SU-DHL-6 (cell line): ENCODE results near the gene FBXW11.

Experiments used
- CTCF ChIP-seq: fragments of 200-600 bp; sonication (generic); IDR thresholded peaks from one replicate; pipeline ENCODE4 v1.5.1; 2017; ENCODE audit warnings: antibody characterized with exemption, mild to moderate bottlenecking, low read length, moderate library complexity; ENCODE audit not compliant: insufficient read depth, poor library complexity, severe bottlenecking
- EZH2phosphoT487 ChIP-seq: fragments of 200-600 bp; sonication (generic), shearing (Covaris generic); conservative IDR thresholded peaks from 2 replicates; pipeline ENCODE4 v1.6.1; 2018; ENCODE audit warnings: mild to moderate bottlenecking, antibody characterized with exemption, low read length, moderate library complexity, mixed read lengths

DNA sequence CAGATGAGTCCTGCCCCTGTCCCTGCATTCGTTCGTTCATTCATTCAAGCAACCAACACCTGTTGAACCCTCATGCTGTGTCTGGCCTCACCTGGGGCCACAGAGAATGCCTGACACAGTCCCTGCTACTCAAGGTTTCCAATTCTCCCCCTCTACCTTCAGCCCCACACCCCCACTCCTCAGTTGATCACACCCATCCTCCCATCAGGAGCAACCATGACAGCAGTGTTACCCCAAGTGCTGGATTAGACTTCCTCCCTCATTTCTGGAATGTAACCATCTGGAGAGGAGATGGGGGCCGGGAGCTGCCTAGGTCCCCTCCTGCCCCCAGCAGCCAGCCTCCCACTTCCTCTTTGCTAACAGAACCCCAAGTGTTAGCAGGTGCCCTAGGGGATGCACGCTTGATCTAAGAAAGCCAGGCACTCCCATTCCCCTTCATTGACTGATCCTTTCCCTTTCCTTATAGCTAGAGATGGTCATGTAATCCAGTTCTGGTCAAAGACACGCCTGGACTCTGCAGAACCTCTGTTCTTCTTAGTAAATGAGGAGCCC lies 163.6 kb downstream of the FBXW11 start:
- TF ChIP-seq CTCF: no peak
- TF ChIP-seq EZH2phosphoT487: no peak
